ENCODE measurements around the gene SMIM28. TPM values are rescaled to one million over a fixed set of nuclear protein-coding genes. Genes with fewer than 3 reads are reported as not detected.

The SMIM28 gene
- total and polyA plus RNA-seq, 5 experiments from 2014 or later: not detected

GRCh38 chr6:138401960-138402837, 24.5 kb downstream of the SMIM28 start:
- no peak for ATAC-seq
- Mint-ChIP-seq H3K4me1 (peaks cover 4 to 27% (median 20%) of the 10 kb centered on the region in 4 donors), H3K27me3 (peaks cover 0 to 2% (median 0%) of the 10 kb centered on the region in 5 donors), H3K4me3 (peak overlapping the region in 8 of 10 donors; percentile 27 to 73 (median 48)), H3K9me3 (no peaks in the 10 kb centered on the region), H3K27ac (peak overlapping the region in 3 of 10 donors; percentile 55 to 63 (median 57)), H3K36me3 (peaks cover 0 to 20% (median 3%) of the 10 kb centered on the region in 3 donors)
- POLR2A ChIA-PET: no interaction called here
- no peak for DNase-seq

- Mint-ChIP-seq H3K4me3 (peak overlapping the region; percentile 76 to 87 (median 82)), H3K36me3 (peaks cover 0 to 26% (median 3%) of the 10 kb centered on the region in 3 donors), H3K9me3 (no peaks in the 10 kb centered on the region), H3K27ac (peak overlapping the region in 5 of 10 donors; percentile 38 to 94 (median 85)), H3K4me1 (peaks cover 4 to 27% (median 20%) of the 10 kb centered on the region in 4 donors), H3K27me3 (peaks cover 0 to 2% (median 0%) of the 10 kb centered on the region in 5 donors)
- DNase-seq: no peak
- POLR2A ChIA-PET: interaction anchor here (1.7 kb wide), 1 partner anchor 26 kb away, joined by 4 read pairs; no protein-coding TSS in a partner anchor
- ATAC-seq: no peak
These were observed 25.1 kb downstream of the SMIM28 start for GRCh38 chr6:138402838-138403187.

- no peaks in the 10 kb centered on the region for H3K9me3 Mint-ChIP-seq
- H3K4me3 Mint-ChIP-seq: peak overlapping the region; percentile 76 to 87 (median 82)
- H3K36me3 Mint-ChIP-seq: peaks cover 0 to 32% (median 3%) of the 10 kb centered on the region in 3 donors
- POLR2A ChIA-PET: interaction anchor here (0.7 to 1.7 kb wide), 4 partner anchors 26 to 972 kb away, joined by 3 to 4 read pairs (median 4); partner anchors contain the start of gene CITED2
- peak in 6 of 10 donors; percentile 6 to 65 (median 30) for DNase-seq
- peaks cover 7 to 27% (median 22%) of the 10 kb centered on the region in 4 donors for H3K4me1 Mint-ChIP-seq
- peak; percentile 22 to 32 for ATAC-seq
- H3K27ac Mint-ChIP-seq: peak overlapping the region in 9 of 10 donors; percentile 38 to 94 (median 85)
- peaks cover 0 to 2% (median 0%) of the 10 kb centered on the region in 5 donors for H3K27me3 Mint-ChIP-seq
These were observed 25.7 kb downstream of the SMIM28 start for GRCh38 chr6:138403324-138403800.

- H3K36me3 Mint-ChIP-seq: peaks cover 0 to 38% (median 3%) of the 10 kb centered on the region in 3 donors
- POLR2A ChIA-PET: interaction anchor here (0.7 to 1.7 kb wide), 8 partner anchors 10 to 971 kb away, joined by 3 to 4 read pairs (median 4); partner anchors contain the start of gene CITED2
- peak within 1 kb of the TSS; percentile 61 to 96 (median 94) for H3K27ac Mint-ChIP-seq
- DNase-seq (peak; percentile 79 to 97 (median 90)), ATAC-seq (peak; percentile 86 to 89)
- H3K4me3 Mint-ChIP-seq: peak within 1 kb of the TSS; percentile 79 to 94 (median 88)
- H3K4me1 Mint-ChIP-seq: peaks cover 11 to 28% (median 26%) of the 10 kb centered on the region in 4 donors
- no peaks in the 10 kb centered on the region for H3K9me3 Mint-ChIP-seq
- H3K27me3 Mint-ChIP-seq: peaks cover 0 to 2% (median 0%) of the 10 kb centered on the region in 5 donors
These were observed 26.3 kb downstream of the SMIM28 start, which contains the start of gene HEBP2 for GRCh38 chr6:138403801-138404665. Gene HEBP2 (plus strand): TSS chr6:138404223. CDS start chr6:138404496, 273 bp downstream.

GRCh38 chr6:138404666-138405337, 27.1 kb downstream of the SMIM28 start:
- POLR2A ChIA-PET: interaction anchor here (0.9 to 1.7 kb wide), 8 partner anchors 9 to 970 kb away, joined by 3 to 4 read pairs (median 4); partner anchors contain the start of genes CITED2 and TNFAIP3

GRCh38 chr6:138405816-138406413, 28.2 kb downstream of the SMIM28 start:
- POLR2A ChIA-PET: interaction anchor here (1.0 to 1.6 kb wide), 2 partner anchors 14 to 538 kb away, joined by 3 read pairs; partner anchors contain the start of gene TNFAIP3

More at GRCh38 chr6:138404666-138405337, 27.1 kb downstream of the SMIM28 start:
- Mint-ChIP-seq H3K27ac (peak overlapping the region; percentile 61 to 96 (median 94)), H3K4me1 (peaks cover 16 to 33% (median 32%) of the 10 kb centered on the region in 4 donors), H3K9me3 (no peaks in the 10 kb centered on the region), H3K36me3 (peaks cover 6 to 46% (median 7%) of the 10 kb centered on the region in 3 donors), H3K4me3 (peak overlapping the region; percentile 79 to 94 (median 88)), H3K27me3 (no peaks in the 10 kb centered on the region)
- ATAC-seq (peak in 1 of 2 donors; percentile 37), DNase-seq (peak; percentile 10 to 66 (median 33))

GRCh38 chr6:138406443-138406842, 28.7 kb downstream of the SMIM28 start:
- no peaks in the 10 kb centered on the region for H3K27me3 Mint-ChIP-seq
- peak overlapping the region in 3 of 10 donors; percentile 6 to 50 (median 27) for H3K4me3 Mint-ChIP-seq
- H3K36me3 Mint-ChIP-seq: peaks cover 10 to 62% (median 14%) of the 10 kb centered on the region in 3 donors
- peaks cover 22 to 39% (median 33%) of the 10 kb centered on the region in 4 donors for H3K4me1 Mint-ChIP-seq
- POLR2A ChIA-PET: no interaction called here
- DNase-seq (no peak), ATAC-seq (no peak)
- H3K27ac Mint-ChIP-seq: peak overlapping the region in 9 of 10 donors; percentile 28 to 95 (median 67)
- H3K9me3 Mint-ChIP-seq: no peaks in the 10 kb centered on the region

More at GRCh38 chr6:138405816-138406413, 28.2 kb downstream of the SMIM28 start:
- Mint-ChIP-seq H3K9me3 (no peaks in the 10 kb centered on the region), H3K27me3 (no peaks in the 10 kb centered on the region), H3K4me1 (peaks cover 19 to 35% (median 33%) of the 10 kb centered on the region in 4 donors), H3K4me3 (peak overlapping the region in 8 of 10 donors; percentile 0 to 79 (median 26)), H3K36me3 (peaks cover 10 to 57% (median 10%) of the 10 kb centered on the region in 3 donors), H3K27ac (peak overlapping the region in 9 of 10 donors; percentile 28 to 95 (median 67))
- DNase-seq: no peak
- ATAC-seq: no peak

GRCh38 chr6:138410048-138410735, 32.5 kb downstream of the SMIM28 start:
- H3K27ac Mint-ChIP-seq: peak overlapping the region in 6 of 10 donors; percentile 4 to 54 (median 28)
- H3K4me3 Mint-ChIP-seq: no peak overlapping the region
- peaks cover 23 to 96% (median 39%) of the 10 kb centered on the region in 3 donors for H3K36me3 Mint-ChIP-seq
- no peak for DNase-seq
- no peaks in the 10 kb centered on the region for H3K9me3 Mint-ChIP-seq
- peaks cover 22 to 27% (median 23%) of the 10 kb centered on the region in 4 donors for H3K4me1 Mint-ChIP-seq
- no peaks in the 10 kb centered on the region for H3K27me3 Mint-ChIP-seq
- ATAC-seq: no peak
- POLR2A ChIA-PET: interaction anchor here (0.6 to 0.7 kb wide), 2 partner anchors 359 to 529 kb away, joined by 3 read pairs; no protein-coding TSS in a partner anchor

- Mint-ChIP-seq H3K4me1 (peaks cover 15 to 19% (median 16%) of the 10 kb centered on the region in 4 donors), H3K27ac (peak overlapping the region in 6 of 10 donors; percentile 0 to 66 (median 26)), H3K36me3 (peaks cover 26 to 91% (median 42%) of the 10 kb centered on the region in 3 donors), H3K4me3 (no peak overlapping the region), H3K27me3 (no peaks in the 10 kb centered on the region), H3K9me3 (no peaks in the 10 kb centered on the region)
- ATAC-seq (no peak), DNase-seq (no peak)
- POLR2A ChIA-PET: interaction anchor here (0.6 kb wide), 1 partner anchor 530 kb away, joined by 3 read pairs; no protein-coding TSS in a partner anchor
These were observed 33.5 kb downstream of the SMIM28 start for GRCh38 chr6:138410972-138411880.

All from naive thymus-derived CD8-positive, alpha-beta T cell (primary cell).